Measurements from ENCODE around the gene DOCK6.

DOCK6 gene

DNA sequence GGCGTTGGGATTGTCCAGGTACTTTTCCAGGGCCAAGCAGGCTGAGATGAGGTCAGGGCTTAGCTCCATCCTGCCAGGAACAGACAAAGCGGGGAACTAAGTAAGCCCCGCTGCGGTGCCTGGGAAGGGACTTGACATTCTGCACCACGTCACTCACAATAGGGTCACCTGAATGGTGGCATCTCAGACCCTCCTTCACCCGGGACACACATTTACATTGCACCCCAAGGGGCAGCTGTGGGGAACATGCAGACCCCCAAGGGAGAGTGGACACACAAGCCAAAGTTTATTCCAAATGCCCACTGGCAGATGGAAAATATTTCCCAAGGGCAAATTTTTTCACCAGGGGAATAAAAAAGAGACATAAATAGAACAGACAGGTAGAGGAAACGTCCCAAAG is 86.4 kb downstream of the DOCK6 start:
- TF ChIP-seq CSDC2 (CRISPR knock-in tag; IDR thresholded peaks at IDR 0.05), result no peak
- no peak for TF ChIP-seq ZC3H10 (CRISPR knock-in tag; IDR thresholded peaks at IDR 0.05)
- no peak for TF ChIP-seq TCF4 (CRISPR knock-in tag; IDR thresholded peaks at IDR 0.05; ENCODE audit: borderline replicate concordance)
- no peak for TF ChIP-seq SNAI2 (CRISPR knock-in tag; IDR thresholded peaks at IDR 0.05)
- TF ChIP-seq PATZ1 (CRISPR knock-in tag; IDR thresholded peaks at IDR 0.05; ENCODE audit: borderline replicate concordance), result no peak
- TF ChIP-seq, protein P1, sequence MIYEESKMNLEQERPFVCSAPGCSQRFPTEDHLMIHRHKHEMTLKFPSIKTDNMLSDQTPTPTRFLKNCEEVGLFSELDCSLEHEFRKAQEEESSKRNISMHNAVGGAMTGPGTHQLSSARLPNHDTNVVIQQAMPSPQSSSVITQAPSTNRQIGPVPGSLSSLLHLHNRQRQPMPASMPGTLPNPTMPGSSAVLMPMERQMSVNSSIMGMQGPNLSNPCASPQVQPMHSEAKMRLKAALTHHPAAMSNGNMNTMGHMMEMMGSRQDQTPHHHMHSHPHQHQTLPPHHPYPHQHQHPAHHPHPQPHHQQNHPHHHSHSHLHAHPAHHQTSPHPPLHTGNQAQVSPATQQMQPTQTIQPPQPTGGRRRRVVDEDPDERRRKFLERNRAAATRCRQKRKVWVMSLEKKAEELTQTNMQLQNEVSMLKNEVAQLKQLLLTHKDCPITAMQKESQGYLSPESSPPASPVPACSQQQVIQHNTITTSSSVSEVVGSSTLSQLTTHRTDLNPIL (CRISPR knock-in tag; IDR thresholded peaks at IDR 0.05; ENCODE audit: low read depth), result no peak
- TF ChIP-seq GLIS3 (CRISPR knock-in tag; IDR thresholded peaks at IDR 0.05), result no peak
- TF ChIP-seq ZFP30 (CRISPR knock-in tag; IDR thresholded peaks at IDR 0.05), result no peak
- no peak for TF ChIP-seq ZNF565 (CRISPR knock-in tag; conservative IDR thresholded peaks at IDR 0.05; ENCODE audit: low read depth)
- no peak for TF ChIP-seq TOX (CRISPR knock-in tag; IDR thresholded peaks at IDR 0.05; ENCODE audit: borderline replicate concordance)
- TF ChIP-seq PPARA (CRISPR knock-in tag; IDR thresholded peaks at IDR 0.05; ENCODE audit: borderline replicate concordance), result no peak
- no peak for TF ChIP-seq ARNTL (CRISPR knock-in tag; IDR thresholded peaks at IDR 0.05; ENCODE audit: borderline replicate concordance, low read depth)
- TF ChIP-seq OSR1 (CRISPR knock-in tag; IDR thresholded peaks at IDR 0.05), result no peak
- no peak for TF ChIP-seq BACH2 (CRISPR knock-in tag; IDR thresholded peaks at IDR 0.05; ENCODE audit: borderline replicate concordance)
- no peak for ATAC-seq

- TF ChIP-seq, protein P2, sequence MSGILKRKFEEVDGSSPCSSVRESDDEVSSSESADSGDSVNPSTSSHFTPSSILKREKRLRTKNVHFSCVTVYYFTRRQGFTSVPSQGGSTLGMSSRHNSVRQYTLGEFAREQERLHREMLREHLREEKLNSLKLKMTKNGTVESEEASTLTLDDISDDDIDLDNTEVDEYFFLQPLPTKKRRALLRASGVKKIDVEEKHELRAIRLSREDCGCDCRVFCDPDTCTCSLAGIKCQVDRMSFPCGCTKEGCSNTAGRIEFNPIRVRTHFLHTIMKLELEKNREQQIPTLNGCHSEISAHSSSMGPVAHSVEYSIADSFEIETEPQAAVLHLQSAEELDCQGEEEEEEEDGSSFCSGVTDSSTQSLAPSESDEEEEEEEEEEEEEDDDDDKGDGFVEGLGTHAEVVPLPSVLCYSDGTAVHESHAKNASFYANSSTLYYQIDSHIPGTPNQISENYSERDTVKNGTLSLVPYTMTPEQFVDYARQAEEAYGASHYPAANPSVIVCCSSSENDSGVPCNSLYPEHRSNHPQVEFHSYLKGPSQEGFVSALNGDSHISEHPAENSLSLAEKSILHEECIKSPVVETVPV (CRISPR knock-in tag; IDR thresholded peaks at IDR 0.05), result no peak
Observed at GRCh38 chr19:11174336-11174735, 88.0 kb downstream of the DOCK6 start.

DNA sequence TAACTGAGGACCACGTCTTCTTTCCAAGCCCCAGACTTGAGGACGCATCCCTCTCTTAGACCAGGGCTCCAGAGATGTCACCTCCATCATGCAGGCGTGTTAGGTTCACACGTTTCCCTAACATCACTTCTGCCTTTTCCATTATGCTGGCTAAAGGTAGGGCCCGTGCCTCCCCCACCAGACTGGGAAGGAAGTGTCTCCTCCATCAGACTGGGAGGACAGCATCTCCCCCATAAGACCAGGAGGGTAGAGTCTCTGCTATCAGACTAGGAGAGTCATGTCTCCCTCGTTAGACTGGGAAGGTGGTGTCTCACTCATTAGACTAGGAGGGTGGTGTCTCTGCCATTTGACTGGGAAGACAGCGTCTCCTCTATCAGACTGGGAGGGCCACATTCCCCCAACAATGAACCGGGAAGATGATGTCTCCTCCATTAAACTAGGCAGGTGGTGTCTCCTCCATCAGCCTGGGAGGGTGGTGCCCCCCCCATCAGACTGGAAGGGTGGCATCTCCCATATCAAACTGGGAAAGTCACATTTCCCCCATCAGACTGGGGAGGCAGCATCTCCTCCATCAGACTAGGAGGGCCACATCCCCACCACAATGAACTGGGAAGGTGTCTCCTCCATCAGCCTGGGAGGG is 88.7 kb downstream of the DOCK6 start:
- no peak for ATAC-seq
- TF ChIP-seq OSR1 (CRISPR knock-in tag; IDR thresholded peaks at IDR 0.05) (no peak), TOX (CRISPR knock-in tag; IDR thresholded peaks at IDR 0.05; ENCODE audit: borderline replicate concordance) (no peak), ISL1 (CRISPR knock-in tag; IDR thresholded peaks at IDR 0.05) (no peak), ZC3H10 (CRISPR knock-in tag; IDR thresholded peaks at IDR 0.05) (no peak), GLIS3 (CRISPR knock-in tag; IDR thresholded peaks at IDR 0.05) (no peak), ESRRG (CRISPR knock-in tag; IDR thresholded peaks at IDR 0.05) (no peak), POU6F1 (CRISPR knock-in tag; IDR thresholded peaks at IDR 0.05; ENCODE audit: borderline replicate concordance, low read depth) (no peak), PPARA (CRISPR knock-in tag; IDR thresholded peaks at IDR 0.05; ENCODE audit: borderline replicate concordance) (no peak), RARB (CRISPR knock-in tag; IDR thresholded peaks at IDR 0.05) (no peak), PATZ1 (CRISPR knock-in tag; IDR thresholded peaks at IDR 0.05; ENCODE audit: borderline replicate concordance) (no peak), SNAI2 (CRISPR knock-in tag; IDR thresholded peaks at IDR 0.05) (no peak)

More at GRCh38 chr19:11174336-11174735, 88.0 kb downstream of the DOCK6 start:
- ATAC-seq, result no peak

GRCh38 chr19:11172576-11172975 is 89.7 kb downstream of the DOCK6 start:
- no peak for TF ChIP-seq ISL1 (CRISPR knock-in tag; IDR thresholded peaks at IDR 0.05)
- TF ChIP-seq OSR1 (CRISPR knock-in tag; IDR thresholded peaks at IDR 0.05), result no peak
- TF ChIP-seq ZFP3 (CRISPR knock-in tag; IDR thresholded peaks at IDR 0.05), result no peak
- TF ChIP-seq ZNF70 (CRISPR knock-in tag; IDR thresholded peaks at IDR 0.05), result peak; percentile 93
- TF ChIP-seq, protein P3, sequence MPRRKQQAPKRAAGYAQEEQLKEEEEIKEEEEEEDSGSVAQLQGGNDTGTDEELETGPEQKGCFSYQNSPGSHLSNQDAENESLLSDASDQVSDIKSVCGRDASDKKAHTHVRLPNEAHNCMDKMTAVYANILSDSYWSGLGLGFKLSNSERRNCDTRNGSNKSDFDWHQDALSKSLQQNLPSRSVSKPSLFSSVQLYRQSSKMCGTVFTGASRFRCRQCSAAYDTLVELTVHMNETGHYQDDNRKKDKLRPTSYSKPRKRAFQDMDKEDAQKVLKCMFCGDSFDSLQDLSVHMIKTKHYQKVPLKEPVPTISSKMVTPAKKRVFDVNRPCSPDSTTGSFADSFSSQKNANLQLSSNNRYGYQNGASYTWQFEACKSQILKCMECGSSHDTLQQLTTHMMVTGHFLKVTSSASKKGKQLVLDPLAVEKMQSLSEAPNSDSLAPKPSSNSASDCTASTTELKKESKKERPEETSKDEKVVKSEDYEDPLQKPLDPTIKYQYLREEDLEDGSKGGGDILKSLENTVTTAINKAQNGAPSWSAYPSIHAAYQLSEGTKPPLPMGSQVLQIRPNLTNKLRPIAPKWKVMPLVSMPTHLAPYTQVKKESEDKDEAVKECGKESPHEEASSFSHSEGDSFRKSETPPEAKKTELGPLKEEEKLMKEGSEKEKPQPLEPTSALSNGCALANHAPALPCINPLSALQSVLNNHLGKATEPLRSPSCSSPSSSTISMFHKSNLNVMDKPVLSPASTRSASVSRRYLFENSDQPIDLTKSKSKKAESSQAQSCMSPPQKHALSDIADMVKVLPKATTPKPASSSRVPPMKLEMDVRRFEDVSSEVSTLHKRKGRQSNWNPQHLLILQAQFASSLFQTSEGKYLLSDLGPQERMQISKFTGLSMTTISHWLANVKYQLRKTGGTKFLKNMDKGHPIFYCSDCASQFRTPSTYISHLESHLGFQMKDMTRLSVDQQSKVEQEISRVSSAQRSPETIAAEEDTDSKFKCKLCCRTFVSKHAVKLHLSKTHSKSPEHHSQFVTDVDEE (CRISPR knock-in tag; IDR thresholded peaks at IDR 0.05), result no peak
- no peak for TF ChIP-seq ARNTL (CRISPR knock-in tag; IDR thresholded peaks at IDR 0.05; ENCODE audit: borderline replicate concordance, low read depth)
- ATAC-seq, result no peak

Measured in SK-N-SH treated with all-trans-retinoic acid at 6 μM for 48 hours (cell line).